Fibroblast of lung (primary cell): Measurements from ENCODE around the gene MYH9.

Experiments used
- EZH2 ChIP-seq: IDR thresholded peaks from 2 replicates; pipeline ENCODE4 v1.5.1; 2012; ENCODE audit warnings: low read length, control low read depth, mild to moderate bottlenecking; ENCODE audit errors: missing control alignments
- TF ChIP-seq, protein P1 (sequence below), 2 donors: IDR thresholded peaks in 1 of 2; conservative IDR thresholded peaks in 1 of 2; 1 replicate in 1 of 2; 2 replicates in 1 of 2; pipeline ENCODE4 v1.5.1; 2011 to 2012; ENCODE audit warnings: low read length in 2 of 2, control low read depth in 1 of 2, inconsistent platforms in 1 of 2, low read depth in 1 of 2, mild to moderate bottlenecking in 1 of 2

DNA sequence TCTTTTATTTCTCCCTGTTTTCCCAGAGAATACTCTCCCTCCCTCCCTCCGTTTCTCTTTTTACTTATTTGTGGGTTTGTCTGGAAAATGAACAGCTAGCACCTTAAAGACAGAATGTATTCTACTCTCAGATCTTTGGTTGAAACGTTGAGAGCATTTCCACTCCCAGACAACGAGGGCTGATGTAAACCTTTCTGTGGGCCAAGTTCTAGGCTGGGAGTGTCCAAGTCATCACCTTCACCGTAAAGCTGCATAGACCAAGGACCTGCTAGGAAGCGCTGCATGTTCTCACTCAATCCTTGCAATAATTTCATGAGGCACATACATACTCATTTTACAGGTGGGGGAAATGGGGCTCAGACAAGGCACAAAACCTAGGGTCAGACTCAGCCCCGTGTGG lies 32.4 kb downstream of the MYH9 start:
- no peak for TF ChIP-seq EZH2
- TF ChIP-seq, protein P1, sequence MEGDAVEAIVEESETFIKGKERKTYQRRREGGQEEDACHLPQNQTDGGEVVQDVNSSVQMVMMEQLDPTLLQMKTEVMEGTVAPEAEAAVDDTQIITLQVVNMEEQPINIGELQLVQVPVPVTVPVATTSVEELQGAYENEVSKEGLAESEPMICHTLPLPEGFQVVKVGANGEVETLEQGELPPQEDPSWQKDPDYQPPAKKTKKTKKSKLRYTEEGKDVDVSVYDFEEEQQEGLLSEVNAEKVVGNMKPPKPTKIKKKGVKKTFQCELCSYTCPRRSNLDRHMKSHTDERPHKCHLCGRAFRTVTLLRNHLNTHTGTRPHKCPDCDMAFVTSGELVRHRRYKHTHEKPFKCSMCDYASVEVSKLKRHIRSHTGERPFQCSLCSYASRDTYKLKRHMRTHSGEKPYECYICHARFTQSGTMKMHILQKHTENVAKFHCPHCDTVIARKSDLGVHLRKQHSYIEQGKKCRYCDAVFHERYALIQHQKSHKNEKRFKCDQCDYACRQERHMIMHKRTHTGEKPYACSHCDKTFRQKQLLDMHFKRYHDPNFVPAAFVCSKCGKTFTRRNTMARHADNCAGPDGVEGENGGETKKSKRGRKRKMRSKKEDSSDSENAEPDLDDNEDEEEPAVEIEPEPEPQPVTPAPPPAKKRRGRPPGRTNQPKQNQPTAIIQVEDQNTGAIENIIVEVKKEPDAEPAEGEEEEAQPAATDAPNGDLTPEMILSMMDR (conservative IDR thresholded peaks at IDR 0.05 in 1 of 2, IDR thresholded peaks at IDR 0.05 in 1 of 2; ENCODE audit: low read depth in 1 of 2, low read length in 2 of 2), result no peak
